CD4-positive, alpha-beta T cell (primary cell): ENCODE measurements around the gene STOML3. TPM values are rescaled to one million over a fixed set of nuclear protein-coding genes. Genes with fewer than 3 reads are reported as not detected.

Experiments used
- ATAC-seq: fragments of 200-7000 bp; cut with Tn5 transposase; one replicate; pipeline ENCODE4 v1.10.0; 2022; ENCODE audit warnings: mild to moderate bottlenecking; ENCODE audit not compliant: poor library complexity
- CTCF ChIA-PET: fragments of 350-600 bp; sonication (Branson Sonifier 250); formaldehyde crosslinking; loops from one replicate; lab custom pipeline; 2021; ENCODE audit warnings: antibody characterized with exemption, inconsistent platforms; lab: Charles Lee
- POLR2A ChIA-PET: fragments of 350-600 bp; sonication (Branson Sonifier 250); formaldehyde crosslinking; loops from one replicate; lab custom pipeline; 2021; ENCODE audit warnings: antibody characterized with exemption, inconsistent platforms; lab: Charles Lee
- DNase-seq, 14 experiments: peaks; one replicate each; pipeline ENCODE4 v3.0.0-alpha.2; 2013 to 2020; ENCODE audit warnings: mixed read lengths in 2 of 14
- H3K27ac ChIP-seq, 2 donors: one replicate each; pipeline versions ENCODE4 v1.5.1 to v1.7.0; 2013; ENCODE audit warnings: low read length in 2 of 2, low read depth in 1 of 2, mild to moderate bottlenecking in 1 of 2
- H3K27me3 ChIP-seq, 2 experiments: 1 replicate in 1 of 2; 2 replicates in 1 of 2; pipeline versions ENCODE4 v1.6.1 to v1.7.0; 2013; ENCODE audit warnings: low read length in 2 of 2, control low read depth in 1 of 2, mild to moderate bottlenecking in 1 of 2, moderate library complexity in 1 of 2; ENCODE audit not compliant: insufficient read depth in 2 of 2, control insufficient read depth in 1 of 2
- H3K36me3 ChIP-seq: one replicate; pipeline ENCODE4 v1.6.1; 2013; ENCODE audit warnings: low read length, control low read depth; ENCODE audit not compliant: insufficient read depth
- H3K4me1 ChIP-seq: one replicate; pipeline ENCODE4 v1.6.1; 2013; ENCODE audit warnings: low read length, control low read depth; ENCODE audit not compliant: insufficient read depth
- H3K4me3 ChIP-seq: one replicate; pipeline ENCODE4 v1.5.1; 2013; ENCODE audit warnings: mild to moderate bottlenecking, low read length, moderate library complexity
- H3K9me3 ChIP-seq, 2 experiments: 1 replicate in 1 of 2; 2 replicates in 1 of 2; pipeline versions ENCODE4 v1.6.1 to v1.7.0; 2013; ENCODE audit warnings: low read length in 2 of 2, mild to moderate bottlenecking in 2 of 2, control low read depth in 1 of 2, moderate library complexity in 1 of 2; ENCODE audit not compliant: control insufficient read depth in 1 of 2, insufficient read depth in 1 of 2
- H3K27ac Mint-ChIP-seq: one replicate; pipeline ENCODE4 v1.8.0; 2020; ENCODE audit warnings: mixed read lengths
- H3K27me3 Mint-ChIP-seq: one replicate; pipeline ENCODE4 v1.8.0; 2021; ENCODE audit warnings: mixed read lengths
- H3K36me3 Mint-ChIP-seq: one replicate; pipeline ENCODE4 v1.8.0; 2021; ENCODE audit warnings: low read depth, mixed read lengths
- H3K4me1 Mint-ChIP-seq: one replicate; pipeline ENCODE4 v1.8.0; 2021; ENCODE audit warnings: low read depth, mixed read lengths
- H3K4me3 Mint-ChIP-seq: one replicate; pipeline ENCODE4 v1.8.0; 2020; ENCODE audit warnings: mild to moderate bottlenecking, mixed read lengths
- H3K9me3 Mint-ChIP-seq: one replicate; pipeline ENCODE4 v1.8.0; 2020; ENCODE audit warnings: mixed read lengths
- intact Hi-C, 2 experiments: fragments of 100-400 bp; cut with DNase I in 1 of 2; cut with micrococcal nuclease in 1 of 2; formaldehyde crosslinking; loops; one replicate each; pipeline versions ENCODE4 v1.15.1 to v1.9.0; 2023 to 2025; cut with DNase I, micrococcal nuclease
- total RNA-seq, 174 experiments: library from RNA in 2 of 174; stranded (reverse) in 2 of 174; gene quantifications; one replicate each; pipeline ENCODE4 v1.2.3 and lab custom pipeline; 2021 to 2026
- TF ChIP-seq, protein P1 (sequence below): fragments of 200-600 bp; IDR thresholded peaks from one replicate; pipeline ENCODE4 v1.8.0; 2022; ENCODE audit warnings: antibody characterized with exemption, mild to moderate bottlenecking

The STOML3 gene
- total RNA-seq, 2 experiments from 2014 or later, result not detected

DNA sequence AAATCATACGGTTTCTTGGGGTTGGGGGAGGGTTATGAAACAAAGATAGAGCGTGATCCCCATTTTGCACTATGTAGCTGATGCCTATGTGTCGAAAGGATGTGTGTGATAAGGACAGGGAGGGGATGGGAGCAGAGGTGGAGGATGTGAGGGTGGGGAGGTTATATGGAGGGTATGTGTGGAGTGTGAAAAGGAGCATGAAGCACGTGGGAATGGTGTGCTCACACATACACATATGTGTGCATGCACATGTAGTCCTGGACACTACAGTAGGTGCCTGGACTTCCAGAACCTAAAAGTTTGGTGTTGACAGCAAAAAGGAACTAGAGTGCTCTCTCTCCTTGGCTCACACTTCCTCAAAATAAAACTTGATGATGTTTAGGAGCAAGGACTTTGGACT, 25.4 kb downstream of the STOML3 start:
- no peak overlapping the region for H3K4me3 Mint-ChIP-seq
- H3K27me3 ChIP-seq, result peaks cover 0 to 3% of the 10 kb centered on the region in 2 experiments
- CTCF ChIA-PET, result no interaction called here
- H3K36me3 Mint-ChIP-seq, result no peaks in the 10 kb centered on the region
- ATAC-seq (no peak), DNase-seq (no peak)
- no peak overlapping the region for H3K4me3 ChIP-seq
- no peaks in the 10 kb centered on the region for H3K4me1 ChIP-seq
- intact Hi-C loops, result no loop called here
- TF ChIP-seq, protein P1, sequence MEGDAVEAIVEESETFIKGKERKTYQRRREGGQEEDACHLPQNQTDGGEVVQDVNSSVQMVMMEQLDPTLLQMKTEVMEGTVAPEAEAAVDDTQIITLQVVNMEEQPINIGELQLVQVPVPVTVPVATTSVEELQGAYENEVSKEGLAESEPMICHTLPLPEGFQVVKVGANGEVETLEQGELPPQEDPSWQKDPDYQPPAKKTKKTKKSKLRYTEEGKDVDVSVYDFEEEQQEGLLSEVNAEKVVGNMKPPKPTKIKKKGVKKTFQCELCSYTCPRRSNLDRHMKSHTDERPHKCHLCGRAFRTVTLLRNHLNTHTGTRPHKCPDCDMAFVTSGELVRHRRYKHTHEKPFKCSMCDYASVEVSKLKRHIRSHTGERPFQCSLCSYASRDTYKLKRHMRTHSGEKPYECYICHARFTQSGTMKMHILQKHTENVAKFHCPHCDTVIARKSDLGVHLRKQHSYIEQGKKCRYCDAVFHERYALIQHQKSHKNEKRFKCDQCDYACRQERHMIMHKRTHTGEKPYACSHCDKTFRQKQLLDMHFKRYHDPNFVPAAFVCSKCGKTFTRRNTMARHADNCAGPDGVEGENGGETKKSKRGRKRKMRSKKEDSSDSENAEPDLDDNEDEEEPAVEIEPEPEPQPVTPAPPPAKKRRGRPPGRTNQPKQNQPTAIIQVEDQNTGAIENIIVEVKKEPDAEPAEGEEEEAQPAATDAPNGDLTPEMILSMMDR, result no peak
- peaks cover 17% of the 10 kb centered on the region for H3K27me3 Mint-ChIP-seq
- H3K9me3 ChIP-seq, result peaks cover 0 to 5% of the 10 kb centered on the region in 2 experiments
- no peak overlapping the region for H3K27ac ChIP-seq
- no peaks in the 10 kb centered on the region for H3K9me3 Mint-ChIP-seq
- no peaks in the 10 kb centered on the region for H3K36me3 ChIP-seq
- POLR2A ChIA-PET, result no interaction called here
- H3K27ac Mint-ChIP-seq, result no peak overlapping the region
- no peaks in the 10 kb centered on the region for H3K4me1 Mint-ChIP-seq

DNA sequence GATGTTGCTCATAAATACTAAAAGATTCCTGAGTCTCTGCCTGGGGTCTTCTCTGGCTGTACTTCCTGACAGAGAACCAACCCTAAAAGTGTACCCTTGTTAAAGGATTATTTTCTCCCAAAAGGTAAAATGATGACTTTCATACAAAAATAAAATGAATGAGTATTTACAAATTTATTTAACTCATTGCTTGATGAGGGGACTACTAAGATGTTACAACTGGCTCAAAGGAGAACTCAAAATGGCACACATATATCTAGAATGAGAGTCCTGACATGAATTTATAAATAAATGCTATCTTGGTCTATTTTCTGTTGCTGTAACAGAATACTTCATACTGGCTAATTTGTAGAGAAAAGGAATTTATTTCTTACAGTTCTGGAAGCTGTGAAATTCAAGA, 30.5 kb downstream of the STOML3 start:
- Histone ChIP-seq H3K36me3 (no peaks in the 10 kb centered on the region), H3K27ac (no peak overlapping the region), H3K27me3 (no peaks in the 10 kb centered on the region), H3K4me1 (no peaks in the 10 kb centered on the region), H3K4me3 (no peak overlapping the region), H3K9me3 (peaks cover 0 to 10% of the 10 kb centered on the region in 2 experiments)
- no peaks in the 10 kb centered on the region for H3K4me1 Mint-ChIP-seq
- H3K9me3 Mint-ChIP-seq, result no peaks in the 10 kb centered on the region
- no peaks in the 10 kb centered on the region for H3K36me3 Mint-ChIP-seq
- TF ChIP-seq, protein P1, result no peak
- H3K27me3 Mint-ChIP-seq, result peaks cover 10% of the 10 kb centered on the region
- no peak overlapping the region for H3K27ac Mint-ChIP-seq
- no peak for DNase-seq
- CTCF ChIA-PET, result no interaction called here
- no peak for ATAC-seq
- POLR2A ChIA-PET, result no interaction called here
- intact Hi-C loops, result no loop called here
- H3K4me3 Mint-ChIP-seq, result no peak overlapping the region

DNA sequence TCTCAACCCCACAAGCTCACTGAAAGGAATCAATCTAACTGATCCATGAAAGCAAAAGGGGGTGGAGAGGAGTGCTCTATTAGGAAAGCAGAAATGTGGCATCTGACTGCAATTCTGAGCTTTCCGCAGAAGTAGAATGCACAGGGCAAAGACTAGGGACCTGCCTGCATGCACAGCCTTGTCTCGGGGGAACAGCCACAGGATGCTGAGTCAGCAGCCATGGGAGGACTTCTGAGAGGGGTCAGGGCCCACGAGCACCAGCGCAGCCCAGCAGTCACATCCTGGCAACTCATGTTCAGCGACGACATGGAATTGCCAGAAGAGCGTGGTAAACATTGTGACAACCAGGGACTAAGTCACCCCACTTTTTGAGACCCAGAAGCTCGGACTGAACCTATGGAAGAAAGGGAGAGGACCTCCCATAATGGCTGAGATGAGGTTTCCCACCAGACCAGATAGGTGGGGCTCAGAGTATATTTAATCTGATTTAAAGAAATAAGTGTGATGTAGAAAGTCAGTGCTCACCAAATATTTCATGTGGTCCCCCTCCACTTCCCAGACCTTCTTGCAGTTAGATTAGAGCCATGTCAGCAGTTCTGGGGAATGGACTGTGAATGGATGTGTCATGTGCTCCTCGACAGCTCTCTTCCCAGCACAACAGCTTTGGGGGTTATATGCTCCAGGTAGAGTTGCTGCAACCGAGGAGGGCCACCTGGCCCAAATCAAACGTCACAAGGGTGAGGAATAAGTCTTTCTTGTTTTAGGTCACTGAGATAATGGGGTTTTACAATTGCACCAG, 32.6 kb downstream of the STOML3 start:
- no peaks in the 10 kb centered on the region for H3K36me3 ChIP-seq
- Mint-ChIP-seq H3K4me3 (no peak overlapping the region), H3K9me3 (no peaks in the 10 kb centered on the region), H3K4me1 (no peaks in the 10 kb centered on the region), H3K36me3 (no peaks in the 10 kb centered on the region), H3K27ac (no peak overlapping the region), H3K27me3 (peaks cover 23% of the 10 kb centered on the region)
- H3K4me3 ChIP-seq, result no peak overlapping the region
- intact Hi-C loops, result no loop called here
- no peaks in the 10 kb centered on the region for H3K4me1 ChIP-seq
- DNase-seq (no peak), ATAC-seq (no peak)
- peaks cover 0 to 10% of the 10 kb centered on the region in 2 experiments for H3K9me3 ChIP-seq
- peaks cover 0 to 5% of the 10 kb centered on the region in 2 experiments for H3K27me3 ChIP-seq
- TF ChIP-seq, protein P1, result no peak
- POLR2A ChIA-PET, result no interaction called here
- H3K27ac ChIP-seq, result no peak overlapping the region
- CTCF ChIA-PET, result no interaction called here
